GM10248 (cell line): ENCODE data around the gene NSD1.

Experiments
- CTCF ChIA-PET: fragments of 300-600 bp; sonication (Branson Sonifier 250); formaldehyde crosslinking; extraction: SDS; loops from one replicate; lab custom pipeline; 2021; ENCODE audit warnings: antibody characterized with exemption; lab: Yijun Ruan, JAX
- POLR2A ChIA-PET: fragments of 350-650 bp; sonication (Branson Sonifier 250); formaldehyde crosslinking; extraction: SDS; loops from one replicate; lab custom pipeline; 2020; ENCODE audit warnings: antibody characterized with exemption; lab: Yijun Ruan, JAX
- DNase-seq: peaks from one replicate; pipeline ENCODE4 v3.0.0; 2012; ENCODE audit errors: extremely low spot score
- TF ChIP-seq, protein P1 (sequence below): IDR thresholded peaks from 2 replicates; pipeline ENCODE4 v1.5.1; 2012; ENCODE audit warnings: mild to moderate bottlenecking, low read depth; ENCODE audit errors: extremely low read depth, missing control alignments, control extremely low read depth

Gene NSD1

DNA sequence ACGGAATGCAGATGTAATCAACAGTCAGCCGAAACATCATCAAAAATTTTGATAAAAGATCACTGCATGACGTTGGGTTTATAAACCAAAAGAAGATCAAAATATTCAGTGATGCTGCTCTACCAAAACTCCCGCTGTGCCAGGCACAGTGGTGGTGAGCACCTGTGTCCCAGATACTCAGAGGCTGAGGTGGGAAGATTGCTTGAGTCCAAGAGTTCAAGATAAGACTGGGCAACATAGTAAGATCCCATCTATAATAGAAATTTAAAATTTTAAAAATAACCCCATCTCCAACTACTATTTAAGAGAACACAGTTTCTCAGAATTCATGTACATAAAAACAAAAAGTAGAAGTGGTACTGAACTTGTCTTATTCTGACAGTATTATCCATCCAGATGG, 214.1 kb downstream of the NSD1 start:
- ChIA-PET POLR2A (no interaction called here), CTCF (interaction anchor here (1.6 to 2.0 kb wide), 3 partner anchors 11 to 110 kb away, joined by 3 to 6 read pairs (median 5); no protein-coding TSS in a partner anchor)
- no peak for DNase-seq
- TF ChIP-seq, protein P1, sequence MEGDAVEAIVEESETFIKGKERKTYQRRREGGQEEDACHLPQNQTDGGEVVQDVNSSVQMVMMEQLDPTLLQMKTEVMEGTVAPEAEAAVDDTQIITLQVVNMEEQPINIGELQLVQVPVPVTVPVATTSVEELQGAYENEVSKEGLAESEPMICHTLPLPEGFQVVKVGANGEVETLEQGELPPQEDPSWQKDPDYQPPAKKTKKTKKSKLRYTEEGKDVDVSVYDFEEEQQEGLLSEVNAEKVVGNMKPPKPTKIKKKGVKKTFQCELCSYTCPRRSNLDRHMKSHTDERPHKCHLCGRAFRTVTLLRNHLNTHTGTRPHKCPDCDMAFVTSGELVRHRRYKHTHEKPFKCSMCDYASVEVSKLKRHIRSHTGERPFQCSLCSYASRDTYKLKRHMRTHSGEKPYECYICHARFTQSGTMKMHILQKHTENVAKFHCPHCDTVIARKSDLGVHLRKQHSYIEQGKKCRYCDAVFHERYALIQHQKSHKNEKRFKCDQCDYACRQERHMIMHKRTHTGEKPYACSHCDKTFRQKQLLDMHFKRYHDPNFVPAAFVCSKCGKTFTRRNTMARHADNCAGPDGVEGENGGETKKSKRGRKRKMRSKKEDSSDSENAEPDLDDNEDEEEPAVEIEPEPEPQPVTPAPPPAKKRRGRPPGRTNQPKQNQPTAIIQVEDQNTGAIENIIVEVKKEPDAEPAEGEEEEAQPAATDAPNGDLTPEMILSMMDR: no peak

DNA sequence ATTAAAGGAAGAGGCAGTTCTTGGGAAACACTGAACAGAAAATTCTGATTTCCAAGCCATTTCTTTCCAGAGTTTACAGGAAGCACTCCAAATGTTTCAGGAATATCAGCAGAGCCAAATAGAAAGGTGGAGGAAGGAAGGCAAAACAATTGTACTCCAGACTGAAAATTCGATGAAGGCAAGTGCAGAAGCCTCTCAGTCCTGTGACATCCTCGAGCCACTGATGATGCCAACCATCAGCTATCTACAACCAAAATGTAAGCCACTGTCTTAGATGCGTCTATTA, 215.7 kb downstream of the NSD1 start:
- no peak for DNase-seq
- TF ChIP-seq, protein P1: no peak
- POLR2A ChIA-PET: no interaction called here
- CTCF ChIA-PET: interaction anchor here (1.1 to 35.5 kb wide), 7 partner anchors 16 to 278 kb away, joined by 3 to 734 read pairs (median 4); partner anchors contain the start of gene SLC34A1

GRCh38 chr5:177349762-177350161, 216.2 kb downstream of the NSD1 start:
- no peak for DNase-seq
- TF ChIP-seq, protein P1: no peak
- ChIA-PET CTCF (interaction anchor here (1.1 to 35.5 kb wide), 8 partner anchors 15 to 278 kb away, joined by 3 to 734 read pairs (median 8); partner anchors contain the start of gene SLC34A1), POLR2A (no interaction called here)
